Mesenteric fat pad (tissue), 1 donor: ENCODE results near the gene NXPH3. TPM values are rescaled to one million over a fixed set of nuclear protein-coding genes. Genes with fewer than 3 reads are reported as not detected.
"Not testable (repeated sequence)": the region's sequence is repeated elsewhere in the genome, so short reads cannot be mapped to it uniquely, and the experiment has no call there.

ENCODE experiments used
- DNase-seq: peaks from one replicate; pipeline ENCODE4 v3.0.0-alpha.2; 2020; ENCODE audit warnings: low spot score
- long read RNA-seq: library from polyadenylated mRNA; unstranded; transcript quantifications from one replicate; pipeline ENCODE4 v2.0.0, GENCODE V29; 2020
- total RNA-seq: library from RNA; stranded (reverse); fragmentation: NEBNext Ultra II Directional; extraction: Animal tissue kit (Norgen Biotek cat#: 25700); gene quantifications from one replicate; pipeline ENCODE4 v1.2.1, GENCODE V29; 2021
- donor health status: DM: yes; HTN: yes; CAD: no.

Gene NXPH3
- total RNA-seq: 3.8 TPM
- long read RNA-seq, full-length matches to known transcripts: 1 of 1 reads
- long read RNA-seq, partial matches to known transcripts: 0 of 1 reads
- long read RNA-seq, other reads (novel, unspliced or antisense): 0 of 1 reads

DNA sequence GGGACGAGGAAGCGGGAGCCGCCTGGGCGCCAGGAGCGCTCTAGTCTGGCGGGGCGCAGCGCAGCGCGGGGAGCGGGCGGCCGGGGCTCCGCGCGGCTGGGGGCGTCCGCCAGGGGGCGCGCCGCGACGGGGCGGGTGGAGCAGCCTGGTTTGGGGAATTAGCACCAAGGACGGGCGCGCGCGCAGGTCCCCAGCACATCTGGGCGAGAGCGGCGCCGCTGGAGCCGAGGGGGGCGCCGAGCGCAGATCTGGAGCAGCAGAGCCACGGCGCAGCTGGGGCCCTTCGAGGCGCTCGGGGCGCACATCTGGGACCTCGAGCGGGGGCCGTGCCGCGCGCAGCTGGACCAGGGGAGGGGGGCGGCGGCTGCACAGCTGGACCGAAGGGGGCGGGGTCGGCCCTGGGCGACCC is at the start of gene NXPH3:
Gene NXPH3, plus strand, starts transcription at position 193 of the 409 bp plus-strand sequence. CDS start 349 bp downstream, outside the sequence.
- no peak for DNase-seq

- DNase-seq: peak; percentile 59
These were observed 47.6 kb upstream of the NXPH3 start for GRCh38 chr17:49527927-49528651.

DNA sequence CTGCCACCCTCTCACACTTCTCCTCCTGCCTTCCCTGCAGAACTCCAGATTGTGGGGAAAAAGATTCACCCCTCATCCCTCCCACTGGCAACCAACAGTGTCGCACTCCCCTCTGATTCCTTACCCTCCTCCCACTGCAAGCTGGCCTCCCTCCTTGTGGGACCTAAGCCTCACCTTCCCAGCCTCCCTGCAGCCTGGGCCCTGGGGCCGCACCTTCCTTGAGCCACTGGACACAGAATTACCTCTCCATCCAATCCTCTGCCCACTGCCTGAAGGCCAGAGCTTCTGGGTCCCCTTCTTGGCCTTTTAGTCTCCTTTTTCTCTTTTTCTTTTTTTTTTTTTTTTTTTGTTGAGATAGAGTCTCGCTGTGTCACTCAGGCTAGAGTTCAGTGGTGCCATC is 46.7 kb upstream of the NXPH3 start:
- DNase-seq: peak; percentile 73

DNA sequence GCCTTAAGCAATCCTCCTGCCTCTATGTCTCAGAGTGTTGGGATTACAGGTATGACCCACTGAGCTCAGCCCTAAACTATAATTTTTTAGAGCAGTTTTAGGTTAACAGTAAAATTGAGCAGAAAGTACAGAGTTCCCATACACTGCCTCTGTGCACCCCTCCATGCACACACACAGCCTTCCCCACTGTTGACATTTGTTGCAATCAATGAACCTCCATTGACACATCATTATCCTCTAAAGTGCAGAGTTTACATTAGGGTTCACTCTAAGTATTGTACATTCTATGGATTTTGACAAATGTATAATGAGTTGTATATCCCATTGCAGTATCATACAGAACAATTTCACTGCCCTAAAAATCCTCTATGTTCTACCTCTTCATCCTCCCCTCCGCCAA is 45.6 kb upstream of the NXPH3 start:
- DNase-seq: no peak

DNA sequence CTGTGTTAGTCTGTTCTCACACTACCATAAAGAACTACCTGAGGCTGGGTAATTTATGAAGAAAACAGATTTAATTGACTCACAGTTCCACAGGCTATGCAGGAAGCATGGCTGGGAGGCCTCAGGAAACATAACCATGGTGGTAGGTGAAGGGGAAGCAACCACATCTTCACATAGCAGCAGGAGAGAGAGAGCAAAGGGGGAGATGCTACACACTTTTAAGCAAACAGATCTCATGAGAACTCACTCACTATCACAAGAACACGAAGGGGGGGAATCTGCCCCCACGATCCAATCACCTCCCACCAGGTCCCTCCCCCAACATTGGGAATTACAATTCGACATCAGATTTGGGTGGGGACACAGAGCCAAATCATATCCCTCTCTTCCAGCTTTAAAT is 31.8 kb upstream of the NXPH3 start:
- DNase-seq: peak; percentile 16

GRCh38 chr17:49545007-49545660 is 30.5 kb upstream of the NXPH3 start:
- peak; percentile 77 for DNase-seq

GRCh38 chr17:49545806-49546545 is 29.7 kb upstream of the NXPH3 start:
- peak; percentile 68 for DNase-seq

GRCh38 chr17:49546546-49547535 is 28.8 kb upstream of the NXPH3 start:
- peak; percentile 74 for DNase-seq

- DNase-seq: peak; percentile 65
These were observed 28.1 kb upstream of the NXPH3 start for GRCh38 chr17:49547566-49547965.

DNA sequence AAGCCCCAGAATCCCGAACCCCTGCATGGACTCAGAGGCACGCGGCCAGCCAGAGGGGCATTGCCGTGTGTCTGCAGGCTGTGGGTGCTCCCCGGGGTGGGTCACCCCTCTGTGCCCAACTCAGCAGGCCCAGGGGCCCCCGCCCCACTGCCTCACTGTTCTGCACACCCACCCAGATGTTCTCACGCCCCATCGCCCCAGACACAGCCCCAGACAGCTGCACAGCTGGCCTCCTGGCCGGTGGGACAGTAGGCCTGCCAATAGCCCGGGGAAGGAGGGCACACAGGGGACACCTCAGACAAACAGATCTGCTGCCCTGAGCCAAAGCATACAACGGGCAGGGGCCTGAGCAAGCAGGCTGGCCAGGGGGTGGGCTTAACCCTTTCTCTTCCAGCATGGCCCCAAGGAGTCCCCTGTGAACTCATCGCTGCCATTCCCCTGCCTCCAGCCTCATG is 27.6 kb upstream of the NXPH3 start:
- peak; percentile 81 for DNase-seq

DNA sequence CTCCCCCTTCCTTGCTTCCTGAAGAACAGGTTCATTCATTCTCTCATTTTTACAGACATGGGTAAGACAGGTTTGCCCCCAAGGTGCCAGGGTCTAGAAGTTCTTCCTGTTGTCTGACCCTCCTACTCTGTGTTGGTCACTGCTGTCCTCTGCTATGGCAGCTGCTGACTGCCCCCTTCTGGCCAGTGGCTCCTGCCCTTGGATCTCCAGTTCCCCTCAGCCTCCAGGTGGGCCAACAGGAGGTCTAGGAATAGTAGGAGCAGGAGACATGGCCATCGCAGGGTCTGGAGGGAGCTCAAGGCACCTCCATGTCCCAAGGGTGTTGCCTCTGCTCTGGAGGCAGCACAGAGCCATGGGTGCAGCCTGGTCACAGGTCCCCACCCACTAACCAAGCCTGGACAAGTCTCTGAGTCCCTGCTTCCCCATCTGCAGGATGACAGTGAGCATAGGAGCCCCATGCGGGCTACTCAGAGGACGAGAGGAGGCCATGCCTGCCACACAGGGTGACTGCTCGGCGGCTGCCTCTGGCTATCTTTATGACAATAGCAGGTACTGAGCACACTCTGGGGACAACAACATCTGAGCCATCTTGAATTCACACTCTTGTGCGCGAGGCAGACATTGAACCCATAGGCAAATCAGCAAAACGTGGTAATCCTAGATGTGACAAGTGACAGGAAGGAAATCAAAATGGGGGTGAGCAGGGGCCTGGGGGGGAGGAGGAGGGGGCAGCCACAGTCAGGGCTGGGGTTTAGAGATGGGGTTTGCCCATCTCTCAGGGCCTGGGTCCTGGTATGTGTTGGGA is 27.0 kb upstream of the NXPH3 start:
- peak; percentile 86 for DNase-seq

DNA sequence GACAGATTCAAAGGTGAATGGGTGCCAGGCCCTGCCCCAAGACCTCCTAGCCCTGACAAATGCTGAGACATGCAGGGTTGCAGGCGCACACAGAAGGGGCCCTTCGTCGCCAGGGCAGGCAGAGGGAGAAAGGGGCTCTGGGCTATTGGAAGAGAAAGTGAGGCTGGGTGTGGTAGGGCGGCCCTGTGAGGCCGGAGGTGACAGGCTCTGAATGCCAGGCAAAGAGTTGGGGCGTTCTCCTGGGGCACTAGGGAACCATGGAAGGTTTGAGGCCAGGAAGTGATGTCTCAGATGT is 26.4 kb upstream of the NXPH3 start:
- peak; percentile 62 for DNase-seq

DNA sequence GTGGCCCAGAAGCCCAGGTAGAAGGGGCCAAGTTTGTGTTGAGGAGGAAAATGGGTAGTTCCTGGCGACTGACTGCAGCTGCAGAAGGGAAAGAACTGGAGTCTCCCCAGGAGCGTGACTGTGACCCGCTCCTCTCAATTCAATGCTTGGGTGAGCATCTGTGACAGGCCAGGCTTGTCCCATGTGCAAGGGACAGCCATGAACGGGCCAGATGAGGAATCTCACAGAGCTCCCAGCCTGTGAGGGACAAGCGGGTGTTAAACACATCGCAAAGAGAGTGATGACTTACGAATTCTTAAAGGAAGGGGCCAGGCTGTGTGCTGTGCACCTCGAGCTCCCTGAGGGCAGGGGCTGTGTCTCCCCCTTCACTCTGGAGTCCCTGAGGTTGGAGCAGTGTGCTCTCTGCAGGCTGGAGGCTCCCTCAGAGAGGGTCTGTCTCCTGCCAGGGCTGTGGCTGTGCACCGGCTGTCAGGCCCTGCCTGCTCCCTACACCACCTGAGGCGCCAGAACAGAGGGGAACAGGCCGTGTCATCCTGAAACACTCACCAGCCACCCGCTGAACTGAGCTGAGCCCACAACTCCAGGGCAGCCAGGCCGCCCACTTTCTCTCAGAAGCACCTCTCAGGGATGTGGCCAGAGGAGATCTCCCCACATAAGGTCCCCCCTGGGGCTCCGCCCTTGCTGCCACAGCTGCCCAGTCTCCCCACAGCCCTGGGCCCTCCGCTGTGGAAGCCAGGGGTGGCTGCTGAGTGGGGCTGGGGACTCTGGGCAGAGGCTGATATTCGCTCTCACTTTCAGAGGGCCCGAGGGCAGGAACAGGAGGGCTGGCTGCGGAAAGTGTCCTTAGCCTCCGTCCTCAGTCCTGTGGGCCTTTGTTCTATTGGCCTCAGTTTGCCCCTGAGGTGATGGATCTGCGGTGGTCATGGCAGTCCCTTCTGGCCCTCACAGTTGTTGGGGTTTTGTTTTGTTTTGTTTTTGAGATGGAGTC is 25.7 kb upstream of the NXPH3 start:
- peak; percentile 72 for DNase-seq

DNA sequence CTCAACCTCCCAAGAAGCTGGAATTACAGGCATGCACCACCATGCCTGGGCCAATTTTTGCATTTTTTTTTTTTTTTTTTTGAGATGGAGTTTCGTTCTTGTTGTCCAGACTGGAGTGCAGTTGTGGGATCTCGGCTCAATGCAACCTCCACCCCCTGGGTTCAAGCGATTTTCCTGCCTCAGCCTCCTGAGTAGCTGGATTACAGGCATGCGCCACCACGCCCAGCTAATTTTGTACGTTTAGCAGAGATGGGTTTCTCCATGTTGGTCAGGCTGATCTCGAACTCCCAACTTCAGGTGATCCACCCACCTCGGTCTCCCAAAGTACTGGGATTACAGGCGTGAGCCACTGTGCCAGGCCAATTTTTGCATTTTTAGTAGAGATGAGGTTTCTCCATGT is 24.9 kb upstream of the NXPH3 start:
- DNase-seq: not testable (repeated sequence)

GRCh38 chr17:49551221-49552069 is 24.2 kb upstream of the NXPH3 start:
- DNase-seq: peak; percentile 85

GRCh38 chr17:49552070-49552751 is 23.5 kb upstream of the NXPH3 start:
- peak; percentile 79 for DNase-seq
